H1 (cell line): ENCODE measurements around the gene UNC50. TPM values are rescaled to one million over a fixed set of nuclear protein-coding genes. Genes with fewer than 3 reads are reported as not detected.

Experiments used
- BACH1 ChIP-seq: IDR thresholded peaks from 2 replicates; pipeline ENCODE4 v1.6.1; 2012; ENCODE audit warnings: low read length, improper control_type of control experiment
- polyA plus RNA-seq, 7 experiments: library from polyadenylated mRNA; depleted of rRNA in 3 of 7; stranded (reverse) in 5 of 7; unstranded in 2 of 7; fragments of >200 nt in 5 of 7; fragments of 200-250 nt in 2 of 7; gene quantifications; 1 replicate in 5 of 7; 2 replicates in 1 of 7; 4 replicates in 1 of 7; pipeline versions ENCODE4 v1.2.1 to v1.2.3, GENCODE V29; 2011 to 2013; ENCODE audit warnings: missing spikeins in 2 of 7, mixed read lengths in 2 of 7
- total RNA-seq: library from RNA; stranded (reverse); fragmentation: NEBNext Ultra II Directional; extraction: Animal tissue kit (Norgen Biotek cat#: 25700); gene quantifications from 2 replicates; pipeline ENCODE4 v1.2.1, GENCODE V29; 2021

The UNC50 gene
- total and polyA plus RNA-seq, 2 of the 8 experiments (the other 6 are each of a cell fraction or from before 2014, with no cell fraction given), result 33.4 to 58.5 TPM

GRCh38 chr2:98560256-98560771 lies 48.1 kb upstream of the UNC50 start (continued):
- no peak for TF ChIP-seq BACH1
